Limb (tissue), 2 donors: ENCODE measurements around the gene ZSCAN21.

ENCODE experiments used
- DNase-seq, 2 donors: peaks; one replicate each; pipeline ENCODE4 v3.0.0-alpha.2; 2016; ENCODE audit errors: extremely low spot score in 2 of 2

The ZSCAN21 gene

GRCh38 chr7:100027197-100027596 lies 22.4 kb upstream of the ZSCAN21 start:
- no peak for DNase-seq

GRCh38 chr7:100029596-100029995 lies 20.0 kb upstream of the ZSCAN21 start:
- DNase-seq, result no peak

GRCh38 chr7:100033526-100033925 lies 16.0 kb upstream of the ZSCAN21 start:
- no peak for DNase-seq

GRCh38 chr7:100034871-100035510 lies 14.6 kb upstream of the ZSCAN21 start:
- DNase-seq, result no peak

- no peak for DNase-seq
These were observed 13.7 kb upstream of the ZSCAN21 start for GRCh38 chr7:100035876-100036275.

- DNase-seq, result no peak
These were observed 11.2 kb upstream of the ZSCAN21 start for GRCh38 chr7:100038326-100038725.

- no peak for DNase-seq
These were observed 9.0 kb upstream of the ZSCAN21 start for GRCh38 chr7:100040575-100040974.

GRCh38 chr7:100044718-100045117 lies 4.9 kb upstream of the ZSCAN21 start:
- no peak for DNase-seq

GRCh38 chr7:100048680-100049079 lies 894 bp upstream of the ZSCAN21 start:
- DNase-seq, result no peak

GRCh38 chr7:100051611-100052010 lies 2.0 kb downstream of the ZSCAN21 start:
- no peak for DNase-seq

- peak; percentile 62 to 66 for DNase-seq
These were observed 3.6 kb downstream of the ZSCAN21 start for GRCh38 chr7:100053215-100053614.

- no peak for DNase-seq
These were observed 7.4 kb downstream of the ZSCAN21 start for GRCh38 chr7:100057006-100057405.

- no peak for DNase-seq
These were observed 9.7 kb downstream of the ZSCAN21 start for GRCh38 chr7:100059251-100059739.

- DNase-seq, result peak in 1 of 2 donors; percentile 26
These were observed 12.1 kb downstream of the ZSCAN21 start for GRCh38 chr7:100061518-100062193.

GRCh38 chr7:100063376-100063775 lies 13.8 kb downstream of the ZSCAN21 start:
- no peak for DNase-seq

GRCh38 chr7:100064162-100064561 lies 14.6 kb downstream of the ZSCAN21 start:
- no peak for DNase-seq

- no peak for DNase-seq
These were observed 16.0 kb downstream of the ZSCAN21 start for GRCh38 chr7:100065452-100066186.

GRCh38 chr7:100066953-100067352 lies 17.4 kb downstream of the ZSCAN21 start:
- DNase-seq, result no peak

- DNase-seq, result no peak
These were observed 20.4 kb downstream of the ZSCAN21 start for GRCh38 chr7:100069991-100070390.

- no peak for DNase-seq
These were observed 21.6 kb downstream of the ZSCAN21 start for GRCh38 chr7:100071018-100071723.

GRCh38 chr7:100072462-100072861 lies 22.9 kb downstream of the ZSCAN21 start:
- no peak for DNase-seq

GRCh38 chr7:100074841-100075240 lies 25.3 kb downstream of the ZSCAN21 start:
- no peak for DNase-seq
